Lung (tissue), 12 donors: ENCODE measurements around the gene TNF. TPM values are rescaled to one million over a fixed set of nuclear protein-coding genes. Genes with fewer than 3 reads are reported as not detected.
A peak's percentile ranks its signal among the peaks of the same experiment; 100 is the strongest.

Source experiments
- ATAC-seq: fragments of 200-7000 bp; cut with Tn5 transposase; one replicate; pipeline ENCODE4 v1.9.1; 2020; ENCODE audit warnings: moderate number of reproducible peaks; ENCODE audit not compliant: insufficient read depth, low FRiP score
- DNase-seq, 3 donors: peaks; one replicate each; pipeline ENCODE4 v3.0.0-alpha.2; 2013 to 2017
- H3K27ac ChIP-seq, 2 donors: one replicate each; pipeline ENCODE4 v1.5.1; 2013; ENCODE audit warnings: mild to moderate bottlenecking in 2 of 2, moderate library complexity in 2 of 2, control low read depth in 1 of 2, inconsistent platforms in 1 of 2, low read depth in 1 of 2, low read length in 1 of 2
- H3K27me3 ChIP-seq, 3 donors: one replicate each; pipeline ENCODE4 v1.5.1; 2013; ENCODE audit warnings: low read length in 2 of 3; ENCODE audit not compliant: control insufficient read depth in 3 of 3, insufficient read depth in 3 of 3
- H3K36me3 ChIP-seq, 4 donors: one replicate each; pipeline ENCODE4 v1.5.1; 2013; ENCODE audit warnings: low read length in 4 of 4, mild to moderate bottlenecking in 1 of 4, moderate library complexity in 1 of 4; ENCODE audit not compliant: control insufficient read depth in 4 of 4, insufficient read depth in 4 of 4
- H3K4me1 ChIP-seq, 5 donors: one replicate each; pipeline ENCODE4 v1.5.1; 2013; ENCODE audit warnings: low read length in 5 of 5, mild to moderate bottlenecking in 2 of 5, moderate library complexity in 1 of 5; ENCODE audit not compliant: control insufficient read depth in 5 of 5, insufficient read depth in 5 of 5
- H3K4me3 ChIP-seq: one replicate; pipeline ENCODE4 v1.5.1; 2013; ENCODE audit warnings: mild to moderate bottlenecking, control low read depth, moderate library complexity
- H3K9ac ChIP-seq, 2 donors: one replicate each; pipeline ENCODE4 v1.5.1; 2013; ENCODE audit warnings: low read length in 2 of 2, control low read depth in 1 of 2; ENCODE audit not compliant: insufficient read depth in 1 of 2
- H3K9me3 ChIP-seq, 4 donors: one replicate each; pipeline ENCODE4 v1.5.1; 2013; ENCODE audit warnings: low read length in 3 of 4, mild to moderate bottlenecking in 1 of 4, moderate library complexity in 1 of 4; ENCODE audit not compliant: control insufficient read depth in 4 of 4, insufficient read depth in 3 of 4
- WGBS, 2 donors: extraction: QIAGEN DNeasy Blood & Tissue Kit; methylation state at CpG; one replicate each; pipeline ENCODE4 v1.1.7; 2013; 5-methylcytosine and 5-hydroxymethylcytosine counted together
- polyA plus RNA-seq, 2 donors: library from polyadenylated mRNA; stranded (reverse); fragments of 200-250 nt; gene quantifications; one replicate each; pipeline ENCODE4 v1.2.1, GENCODE V29; 2013
- total RNA-seq, 2 donors: library from RNA; depleted of rRNA in 1 of 2; stranded (reverse); fragments of >200 nt in 1 of 2; gene quantifications; one replicate each; pipeline ENCODE4 v1.2.1, GENCODE V29; 2014 to 2021
- TF ChIP-seq, protein P1 (sequence below): IDR thresholded peaks from 2 replicates; pipeline ENCODE4 v1.5.1; 2012; ENCODE audit warnings: mild to moderate bottlenecking; ENCODE audit errors: control extremely low read depth, extremely low read depth
- donor health status: control.
- donor health status: control.
- donor health status: Bipolar disorder and iron deficiency.
- donor health status: healthy.
- donor health status: DM: yes; HTN: yes; CAD: no.

The TNF gene
- total and polyA plus RNA-seq, 4 donors, result 0.23 to 15.7 (median 4.1) TPM

DNA sequence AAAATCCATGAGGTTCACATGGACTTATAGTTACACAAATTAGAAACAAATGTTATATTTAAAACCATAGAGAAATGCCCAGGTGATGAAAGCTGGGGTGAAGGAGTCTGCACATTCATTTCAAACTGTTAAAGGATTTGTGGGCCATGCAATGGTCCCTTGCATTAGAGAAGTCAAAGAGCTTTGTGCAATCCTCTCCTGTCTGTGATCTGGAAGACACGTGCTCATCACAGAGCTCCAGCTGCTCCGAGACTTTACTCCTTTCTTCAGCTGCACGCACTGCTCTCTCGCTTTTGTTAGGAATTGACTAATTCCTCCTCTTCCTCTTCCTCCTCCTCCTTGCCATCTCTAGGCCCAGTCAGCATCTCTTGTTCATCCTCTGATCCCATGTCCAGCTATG, 35.6 kb downstream of the TNF start:
- 64 to 80% methylated on average over 4 of the region's 4 CpGs for WGBS, 2 donors
- no peaks in the 10 kb centered on the region for H3K36me3 ChIP-seq
- no peak overlapping the region for H3K4me3 ChIP-seq
- no peaks in the 10 kb centered on the region for H3K27me3 ChIP-seq
- ATAC-seq (no peak), DNase-seq (no peak)
- TF ChIP-seq, protein P1, sequence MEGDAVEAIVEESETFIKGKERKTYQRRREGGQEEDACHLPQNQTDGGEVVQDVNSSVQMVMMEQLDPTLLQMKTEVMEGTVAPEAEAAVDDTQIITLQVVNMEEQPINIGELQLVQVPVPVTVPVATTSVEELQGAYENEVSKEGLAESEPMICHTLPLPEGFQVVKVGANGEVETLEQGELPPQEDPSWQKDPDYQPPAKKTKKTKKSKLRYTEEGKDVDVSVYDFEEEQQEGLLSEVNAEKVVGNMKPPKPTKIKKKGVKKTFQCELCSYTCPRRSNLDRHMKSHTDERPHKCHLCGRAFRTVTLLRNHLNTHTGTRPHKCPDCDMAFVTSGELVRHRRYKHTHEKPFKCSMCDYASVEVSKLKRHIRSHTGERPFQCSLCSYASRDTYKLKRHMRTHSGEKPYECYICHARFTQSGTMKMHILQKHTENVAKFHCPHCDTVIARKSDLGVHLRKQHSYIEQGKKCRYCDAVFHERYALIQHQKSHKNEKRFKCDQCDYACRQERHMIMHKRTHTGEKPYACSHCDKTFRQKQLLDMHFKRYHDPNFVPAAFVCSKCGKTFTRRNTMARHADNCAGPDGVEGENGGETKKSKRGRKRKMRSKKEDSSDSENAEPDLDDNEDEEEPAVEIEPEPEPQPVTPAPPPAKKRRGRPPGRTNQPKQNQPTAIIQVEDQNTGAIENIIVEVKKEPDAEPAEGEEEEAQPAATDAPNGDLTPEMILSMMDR, result no peak
- H3K9ac ChIP-seq, result no peak overlapping the region
- peaks cover 0 to 18% (median 0%) of the 10 kb centered on the region in 5 donors for H3K4me1 ChIP-seq
- no peaks in the 10 kb centered on the region for H3K9me3 ChIP-seq
- no peak overlapping the region for H3K27ac ChIP-seq

DNA sequence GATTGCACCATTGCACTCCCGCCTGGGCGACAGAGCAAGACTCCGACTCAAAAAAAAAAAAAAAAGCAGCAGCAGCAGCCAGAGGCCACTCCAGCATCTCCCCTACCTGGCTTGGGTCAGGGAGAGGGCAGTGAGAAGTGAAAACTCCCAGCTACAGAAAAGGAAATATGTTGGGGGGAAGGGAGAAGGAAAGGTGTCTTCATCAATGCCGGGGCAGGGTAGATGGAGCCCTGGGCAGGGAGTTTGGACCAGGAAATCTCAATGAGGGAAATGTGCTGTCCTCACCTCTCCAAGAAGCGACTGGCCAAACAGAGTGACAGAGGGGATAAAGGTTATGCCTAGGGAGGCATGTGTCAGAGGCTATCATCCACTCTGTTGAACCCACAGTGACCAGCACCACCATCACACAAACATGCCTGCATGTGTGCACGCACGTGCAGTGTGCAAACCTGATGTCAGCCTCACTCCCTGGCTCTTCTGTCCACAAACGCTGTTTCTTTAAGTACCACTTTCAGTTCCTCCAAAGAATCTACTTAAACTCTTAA, 38.8 kb downstream of the TNF start:
- Histone ChIP-seq H3K4me3 (no peak overlapping the region), H3K27ac (peak overlapping the region in 1 of 2 donors; percentile 45), H3K4me1 (peaks cover 0 to 20% (median 0%) of the 10 kb centered on the region in 5 donors), H3K9ac (no peak overlapping the region), H3K9me3 (no peaks in the 10 kb centered on the region), H3K36me3 (no peaks in the 10 kb centered on the region), H3K27me3 (no peaks in the 10 kb centered on the region)
- WGBS, 2 donors, result 38 to 46% methylated on average over 8 of the region's 8 CpGs
- TF ChIP-seq, protein P1, result no peak
- ATAC-seq (peak; percentile 38), DNase-seq (peak in 2 of 3 donors; percentile 38 to 65)

GRCh38 chr6:31614684-31615578, 39.6 kb downstream of the TNF start, which contains the start of gene AIF1:
TSS of gene AIF1 (plus strand) at chr6:31615234. CDS start at chr6:31615330, 96 bp downstream.
- TF ChIP-seq, protein P1, result no peak
- WGBS, 2 donors, result 26 to 45% methylated on average over 6 of the region's 6 CpGs
- no peak within 1 kb of the TSS for H3K4me3 ChIP-seq
- H3K27ac ChIP-seq, result peak within 1 kb of the TSS in 1 of 2 donors; percentile 45
- no peaks in the 10 kb centered on the region for H3K36me3 ChIP-seq
- H3K4me1 ChIP-seq, result peaks cover 0 to 20% (median 0%) of the 10 kb centered on the region in 5 donors
- DNase-seq (no peak), ATAC-seq (no peak)
- H3K27me3 ChIP-seq, result no peaks in the 10 kb centered on the region
- no peak within 1 kb of the TSS for H3K9ac ChIP-seq
- H3K9me3 ChIP-seq, result no peaks in the 10 kb centered on the region
